ENCODE measurements around the gene DUSP10.

DUSP10 gene

DNA sequence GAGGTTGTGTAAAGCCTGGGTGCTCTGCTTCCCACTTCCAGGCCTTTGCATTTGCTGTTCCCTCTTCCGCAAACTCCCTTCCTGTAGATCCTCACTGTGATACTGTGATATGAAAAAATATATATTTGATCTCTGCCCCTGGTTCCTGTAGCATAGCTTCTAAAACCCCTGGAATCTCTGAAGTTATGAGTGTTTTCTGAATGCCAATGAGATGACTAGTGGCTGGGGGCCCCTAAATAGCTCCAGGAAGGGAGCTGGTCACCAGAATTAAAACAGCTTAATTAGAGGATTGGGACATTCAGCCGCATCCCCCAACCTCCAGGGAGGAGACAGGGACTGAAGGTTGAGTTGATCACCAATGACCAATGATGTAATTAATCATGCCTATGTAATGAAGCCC is 21.9 kb downstream of the DUSP10 start:
- H3K27ac Mint-ChIP-seq: no peak overlapping the region
- peaks cover 23% of the 10 kb centered on the region for H3K9me3 Mint-ChIP-seq
- H3K4me1 Mint-ChIP-seq (ENCODE audit: low read depth): peaks cover 67% of the 10 kb centered on the region
- H3K36me3 Mint-ChIP-seq (ENCODE audit: low read depth): peaks cover 68% of the 10 kb centered on the region
- DNase-seq (ENCODE audit: low spot score): no peak
- no peaks in the 10 kb centered on the region for H3K27me3 Mint-ChIP-seq (ENCODE audit: low read depth)
- H3K4me3 Mint-ChIP-seq: no peak overlapping the region

DNA sequence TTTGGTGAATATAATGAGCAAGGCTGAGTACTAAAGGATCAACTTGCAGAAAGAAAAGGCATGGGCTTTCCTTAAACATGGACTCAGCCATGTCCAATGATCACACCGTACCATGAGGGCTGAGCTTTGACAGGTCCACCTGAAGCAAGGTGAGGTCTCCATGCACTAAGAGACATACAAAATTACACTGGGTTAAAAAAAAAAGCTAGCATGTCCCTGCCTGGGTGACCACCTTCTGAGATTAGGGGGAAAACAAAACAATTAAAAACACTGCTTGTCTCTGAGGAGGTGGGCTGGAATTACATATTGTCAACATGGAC is 22.7 kb downstream of the DUSP10 start:
- Mint-ChIP-seq H3K4me1 (ENCODE audit: low read depth) (peaks cover 69% of the 10 kb centered on the region), H3K27ac (no peak overlapping the region), H3K9me3 (peaks cover 24% of the 10 kb centered on the region), H3K27me3 (ENCODE audit: low read depth) (no peaks in the 10 kb centered on the region), H3K36me3 (ENCODE audit: low read depth) (peaks cover 69% of the 10 kb centered on the region), H3K4me3 (no peak overlapping the region)
- no peak for DNase-seq (ENCODE audit: low spot score)

DNA sequence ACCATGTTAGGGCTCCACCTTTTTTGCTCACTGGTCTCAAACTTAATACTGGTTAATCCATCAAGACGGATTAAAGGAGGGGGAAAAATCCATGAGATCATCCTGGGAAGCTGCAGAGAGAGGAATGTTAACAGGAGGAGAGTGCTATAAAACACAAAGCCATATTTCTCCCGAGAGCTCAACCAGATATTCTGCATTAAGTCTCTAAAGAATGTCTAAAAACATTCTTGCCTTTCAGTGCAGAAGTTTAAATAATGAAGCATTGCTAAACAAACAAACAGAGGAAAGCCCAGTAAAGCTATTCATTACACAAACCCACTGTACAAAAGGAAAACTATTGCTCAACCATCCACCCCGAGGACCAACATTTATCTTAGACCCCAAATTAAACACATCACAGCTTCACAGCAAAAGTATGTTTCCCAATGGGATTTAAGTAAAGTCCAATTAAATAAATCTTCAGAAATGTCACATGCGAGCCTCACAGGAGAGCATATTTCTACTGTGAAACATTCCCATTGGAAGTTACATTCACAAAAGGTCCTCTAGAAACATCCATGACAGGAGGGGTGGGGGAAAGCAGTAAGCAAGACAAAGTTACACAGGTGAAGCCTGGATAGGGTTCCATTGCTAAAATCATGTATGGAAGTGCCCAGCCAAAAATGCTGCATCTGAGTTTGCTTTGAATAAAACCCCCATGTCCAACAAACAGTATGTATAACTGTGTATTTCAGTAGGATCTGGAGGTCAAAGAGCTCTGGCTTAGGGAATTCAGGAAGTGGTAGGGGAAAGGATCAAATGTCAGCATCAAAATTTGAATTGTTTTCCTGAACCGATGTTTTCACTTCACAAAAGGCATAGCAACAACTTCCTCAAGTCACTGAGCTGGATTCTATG is 23.3 kb downstream of the DUSP10 start:
- H3K4me3 Mint-ChIP-seq: no peak overlapping the region
- peaks cover 20% of the 10 kb centered on the region for H3K9me3 Mint-ChIP-seq
- H3K4me1 Mint-ChIP-seq (ENCODE audit: low read depth): peaks cover 74% of the 10 kb centered on the region
- H3K27ac Mint-ChIP-seq: no peak overlapping the region
- no peak for DNase-seq (ENCODE audit: low spot score)
- peaks cover 68% of the 10 kb centered on the region for H3K36me3 Mint-ChIP-seq (ENCODE audit: low read depth)
- H3K27me3 Mint-ChIP-seq (ENCODE audit: low read depth): no peaks in the 10 kb centered on the region

GRCh38 chr1:221717485-221717853 is 24.4 kb downstream of the DUSP10 start:
- Mint-ChIP-seq H3K27ac (no peak overlapping the region), H3K36me3 (ENCODE audit: low read depth) (peaks cover 56% of the 10 kb centered on the region), H3K4me3 (no peak overlapping the region), H3K9me3 (peaks cover 10% of the 10 kb centered on the region), H3K27me3 (ENCODE audit: low read depth) (no peaks in the 10 kb centered on the region), H3K4me1 (ENCODE audit: low read depth) (peaks cover 70% of the 10 kb centered on the region)
- DNase-seq (ENCODE audit: low spot score): no peak

GRCh38 chr1:221716713-221717484 is 25.0 kb downstream of the DUSP10 start:
- peaks cover 53% of the 10 kb centered on the region for H3K36me3 Mint-ChIP-seq (ENCODE audit: low read depth)
- no peak for DNase-seq (ENCODE audit: low spot score)
- H3K27ac Mint-ChIP-seq: no peak overlapping the region
- no peak overlapping the region for H3K4me3 Mint-ChIP-seq
- peaks cover 9% of the 10 kb centered on the region for H3K9me3 Mint-ChIP-seq
- H3K4me1 Mint-ChIP-seq (ENCODE audit: low read depth): peaks cover 69% of the 10 kb centered on the region
- no peaks in the 10 kb centered on the region for H3K27me3 Mint-ChIP-seq (ENCODE audit: low read depth)

GRCh38 chr1:221715321-221716169 is 26.3 kb downstream of the DUSP10 start:
- no peak for DNase-seq (ENCODE audit: low spot score)
- Mint-ChIP-seq H3K27ac (peak overlapping the region; percentile 62), H3K9me3 (peaks cover 9% of the 10 kb centered on the region), H3K4me1 (ENCODE audit: low read depth) (peaks cover 77% of the 10 kb centered on the region), H3K36me3 (ENCODE audit: low read depth) (peaks cover 46% of the 10 kb centered on the region), H3K4me3 (peak overlapping the region; percentile 60), H3K27me3 (ENCODE audit: low read depth) (no peaks in the 10 kb centered on the region)

DNA sequence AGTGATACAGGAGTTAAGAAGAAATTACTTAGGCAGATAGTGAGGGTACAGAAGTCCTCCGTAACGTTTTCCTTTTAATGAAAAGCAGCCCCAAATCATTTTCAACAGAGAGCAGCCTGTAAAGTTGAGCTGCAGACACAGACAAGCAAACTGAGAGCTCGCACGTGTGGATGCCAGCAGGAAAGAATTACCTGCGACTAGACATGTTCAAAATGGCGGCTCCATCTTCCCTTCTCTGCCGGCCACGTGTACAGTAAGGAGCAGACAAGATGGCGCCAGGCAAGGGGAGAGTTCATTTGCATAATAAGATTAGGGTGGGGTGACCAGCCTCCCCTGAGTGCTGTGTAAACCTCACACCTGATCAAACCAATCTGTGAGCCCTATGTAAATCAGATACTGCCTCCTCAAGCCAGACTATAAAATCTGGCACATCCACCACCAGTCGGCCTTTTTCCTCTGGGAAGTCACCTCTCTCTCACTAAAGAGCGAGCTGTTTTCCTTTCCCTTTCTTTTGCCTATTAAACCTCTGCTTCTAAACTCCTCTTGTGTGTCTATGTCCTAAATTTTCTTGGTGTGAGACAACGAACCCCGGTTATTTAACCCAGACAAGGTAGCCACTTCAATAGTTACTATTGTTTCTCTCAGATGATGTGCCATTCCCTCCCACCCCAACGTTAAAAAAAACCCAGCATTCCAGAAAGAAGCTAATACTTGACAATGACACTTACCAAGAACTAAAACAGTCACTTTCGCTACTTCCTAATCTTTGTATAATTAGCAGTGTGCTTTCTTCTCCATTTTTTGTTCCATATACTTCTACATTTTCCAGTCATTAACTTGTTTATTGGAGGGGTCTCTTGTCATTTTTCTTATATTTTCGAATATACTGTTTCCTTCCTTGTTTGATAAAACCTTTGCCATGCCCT is 27.4 kb downstream of the DUSP10 start:
- Mint-ChIP-seq H3K36me3 (ENCODE audit: low read depth) (peaks cover 48% of the 10 kb centered on the region), H3K4me3 (peak overlapping the region; percentile 58), H3K9me3 (peaks cover 9% of the 10 kb centered on the region), H3K4me1 (ENCODE audit: low read depth) (peaks cover 79% of the 10 kb centered on the region), H3K27ac (peak overlapping the region; percentile 8), H3K27me3 (ENCODE audit: low read depth) (no peaks in the 10 kb centered on the region)
- DNase-seq (ENCODE audit: low spot score): no peak

DNA sequence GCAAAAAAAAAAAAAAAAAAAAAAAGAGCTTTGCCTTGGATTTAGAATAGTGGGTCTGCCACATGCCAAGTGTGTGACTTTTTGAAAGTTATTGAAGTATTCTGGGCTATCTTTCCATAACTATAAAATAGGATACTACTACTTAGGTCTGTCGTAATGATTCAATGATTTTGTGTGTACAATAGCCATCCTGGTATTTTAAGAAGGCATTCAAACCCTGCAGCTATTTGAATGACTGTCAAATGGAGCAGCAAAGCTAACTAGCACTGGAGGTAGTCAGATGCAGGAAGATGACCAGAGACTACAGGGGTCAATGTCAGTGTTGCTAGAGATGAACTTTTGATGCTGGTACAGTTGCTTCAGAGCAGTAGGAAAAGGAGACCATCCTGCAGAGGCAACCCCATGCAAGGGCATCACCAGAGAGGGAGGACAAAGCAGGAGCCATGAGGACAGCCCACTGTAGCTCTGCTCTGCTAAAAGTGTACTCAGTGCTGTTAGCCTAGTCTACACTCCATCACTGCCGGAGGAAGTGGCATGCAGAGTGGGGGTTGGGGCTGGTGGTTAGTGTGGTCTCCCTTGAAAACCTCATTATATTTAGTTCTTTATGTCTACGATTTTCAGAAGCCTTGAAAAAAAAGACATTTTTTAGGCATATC is 29.0 kb downstream of the DUSP10 start:
- Mint-ChIP-seq H3K4me3 (peak overlapping the region; percentile 71), H3K27ac (peak overlapping the region; percentile 97), H3K27me3 (ENCODE audit: low read depth) (no peaks in the 10 kb centered on the region), H3K36me3 (ENCODE audit: low read depth) (peaks cover 39% of the 10 kb centered on the region), H3K9me3 (peaks cover 9% of the 10 kb centered on the region), H3K4me1 (ENCODE audit: low read depth) (peaks cover 85% of the 10 kb centered on the region)
- DNase-seq (ENCODE audit: low spot score): peak; percentile 79

- peak overlapping the region; percentile 71 for H3K4me3 Mint-ChIP-seq
Observed at GRCh38 chr1:221712198-221712684, 29.6 kb downstream of the DUSP10 start.

GRCh38 chr1:221711656-221712055 is 30.2 kb downstream of the DUSP10 start:
- DNase-seq (ENCODE audit: low spot score): no peak
- peak overlapping the region; percentile 97 for H3K27ac Mint-ChIP-seq
- peak overlapping the region; percentile 23 for H3K4me3 Mint-ChIP-seq
- peaks cover 83% of the 10 kb centered on the region for H3K4me1 Mint-ChIP-seq (ENCODE audit: low read depth)
- peaks cover 9% of the 10 kb centered on the region for H3K9me3 Mint-ChIP-seq
- H3K36me3 Mint-ChIP-seq (ENCODE audit: low read depth): peaks cover 38% of the 10 kb centered on the region
- H3K27me3 Mint-ChIP-seq (ENCODE audit: low read depth): no peaks in the 10 kb centered on the region

More at GRCh38 chr1:221712198-221712684, 29.6 kb downstream of the DUSP10 start:
- peaks cover 84% of the 10 kb centered on the region for H3K4me1 Mint-ChIP-seq (ENCODE audit: low read depth)
- H3K9me3 Mint-ChIP-seq: peaks cover 9% of the 10 kb centered on the region
- H3K36me3 Mint-ChIP-seq (ENCODE audit: low read depth): peaks cover 41% of the 10 kb centered on the region
- peak overlapping the region; percentile 97 for H3K27ac Mint-ChIP-seq
- no peaks in the 10 kb centered on the region for H3K27me3 Mint-ChIP-seq (ENCODE audit: low read depth)
- peak; percentile 59 for DNase-seq (ENCODE audit: low spot score)

DNA sequence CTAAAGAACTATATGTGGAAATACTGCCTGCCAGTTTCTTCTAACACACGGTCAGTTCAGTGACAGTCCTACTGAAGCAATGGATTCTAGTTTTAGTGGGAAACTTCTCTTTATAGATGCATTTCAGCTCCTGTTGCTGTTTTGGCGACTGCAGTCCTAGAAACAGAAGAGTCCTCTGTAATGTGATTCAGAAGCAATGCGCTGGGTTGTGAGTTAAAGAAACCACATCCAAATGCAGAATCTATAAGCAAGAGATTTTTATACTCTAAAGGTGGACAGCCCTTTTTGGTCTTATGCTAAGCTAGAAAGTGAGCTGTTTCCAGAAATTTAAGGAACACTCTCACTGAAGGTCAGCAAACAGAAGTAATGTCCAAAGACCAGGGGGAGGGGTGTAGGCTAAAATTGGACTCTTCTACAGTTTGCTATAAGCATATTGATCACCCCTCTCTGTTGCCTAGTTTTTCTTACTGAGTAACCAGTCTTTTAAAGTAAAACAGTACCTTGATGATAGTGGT is 30.8 kb downstream of the DUSP10 start:
- Mint-ChIP-seq H3K9me3 (peaks cover 9% of the 10 kb centered on the region), H3K36me3 (ENCODE audit: low read depth) (peaks cover 37% of the 10 kb centered on the region), H3K27ac (peak overlapping the region; percentile 97), H3K27me3 (ENCODE audit: low read depth) (no peaks in the 10 kb centered on the region), H3K4me3 (peak overlapping the region; percentile 23), H3K4me1 (ENCODE audit: low read depth) (peaks cover 80% of the 10 kb centered on the region)
- DNase-seq (ENCODE audit: low spot score): no peak

DNA sequence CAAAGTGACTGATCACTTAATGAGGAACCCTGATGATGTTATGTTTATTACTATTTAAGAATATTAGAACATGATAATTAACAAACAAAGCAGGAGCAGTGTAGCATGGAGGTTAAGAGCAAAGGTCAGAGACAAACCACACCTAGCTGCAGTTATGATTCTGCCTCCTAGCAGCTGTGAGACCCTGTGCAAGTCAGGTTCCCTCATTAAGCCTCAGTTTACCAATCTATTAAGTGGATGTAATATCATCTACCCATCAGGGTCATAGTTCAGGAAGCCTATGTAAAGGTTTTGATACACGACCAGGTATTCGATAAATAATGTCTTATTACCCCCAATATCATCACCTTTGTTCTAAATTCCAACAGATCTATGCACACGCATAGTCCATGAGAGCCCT is 32.0 kb downstream of the DUSP10 start:
- Mint-ChIP-seq H3K27me3 (ENCODE audit: low read depth) (no peaks in the 10 kb centered on the region), H3K4me3 (no peak overlapping the region), H3K36me3 (ENCODE audit: low read depth) (peaks cover 36% of the 10 kb centered on the region), H3K9me3 (peaks cover 8% of the 10 kb centered on the region), H3K4me1 (ENCODE audit: low read depth) (peaks cover 74% of the 10 kb centered on the region), H3K27ac (no peak overlapping the region)
- DNase-seq (ENCODE audit: low spot score): no peak

Data from T-helper 2 cell treated with Interferon-gamma antibody and Interleukin-4, amounts not matched to agents 5 μg/mL and 100 μg/mL, for 36 hours (primary cell).